GOT3 (cell line): Measurements from ENCODE around the gene ADGRF1.

Experiments
- DNase-seq: peaks from one replicate; lab custom pipeline; 2025; ENCODE audit warnings: mixed read lengths; lab: John Stamatoyannopoulos, UW

ADGRF1 gene

GRCh38 chr6:46979206-46979605 is 62.9 kb downstream of the ADGRF1 start:
- no peak for DNase-seq

GRCh38 chr6:46974786-46975185 is 67.3 kb downstream of the ADGRF1 start:
- DNase-seq, result no peak

- DNase-seq, result no peak
Observed at GRCh38 chr6:46973029-46973428, 69.1 kb downstream of the ADGRF1 start.

GRCh38 chr6:46972531-46972930 is 69.6 kb downstream of the ADGRF1 start:
- DNase-seq, result no peak

- DNase-seq, result no peak
Observed at GRCh38 chr6:46969206-46969605, 72.9 kb downstream of the ADGRF1 start.

- DNase-seq, result no peak
Observed at GRCh38 chr6:46967826-46968349, 74.2 kb downstream of the ADGRF1 start.

GRCh38 chr6:46964716-46965519 is 77.2 kb downstream of the ADGRF1 start:
- DNase-seq, result no peak

GRCh38 chr6:46963626-46964025 is 78.5 kb downstream of the ADGRF1 start:
- DNase-seq, result no peak

- no peak for DNase-seq
Observed at GRCh38 chr6:46963039-46963438, 79.1 kb downstream of the ADGRF1 start.

- DNase-seq, result no peak
Observed at GRCh38 chr6:46961711-46962110, 80.4 kb downstream of the ADGRF1 start.

GRCh38 chr6:46961232-46961631 is 80.9 kb downstream of the ADGRF1 start:
- no peak for DNase-seq

GRCh38 chr6:46959419-46959818 is 82.7 kb downstream of the ADGRF1 start:
- DNase-seq, result no peak

GRCh38 chr6:46956409-46956808 is 85.7 kb downstream of the ADGRF1 start:
- DNase-seq, result no peak

- no peak for DNase-seq
Observed at GRCh38 chr6:46954837-46955451, 87.2 kb downstream of the ADGRF1 start.

GRCh38 chr6:46953921-46954320 is 88.2 kb downstream of the ADGRF1 start:
- DNase-seq, result no peak

GRCh38 chr6:46949632-46950280 is 92.4 kb downstream of the ADGRF1 start:
- DNase-seq, result no peak

- no peak for DNase-seq
Observed at GRCh38 chr6:46948699-46949098, 93.4 kb downstream of the ADGRF1 start.
